GM20431 (cell line): ENCODE measurements around the gene ZDHHC19.
"Not testable (repeated sequence)": the region's sequence is repeated elsewhere in the genome, so short reads cannot be mapped to it uniquely, and the experiment has no call there.

Source experiments
- in situ Hi-C: fragments of 300-500 bp; cut with MseI, MboI; formaldehyde crosslinking; loops from one replicate; pipeline ENCODE4 v1.15.0; 2020; ENCODE audit warnings: low sequenced_read_pairs; ENCODE audit not compliant: unreplicated experiment

The ZDHHC19 gene

DNA sequence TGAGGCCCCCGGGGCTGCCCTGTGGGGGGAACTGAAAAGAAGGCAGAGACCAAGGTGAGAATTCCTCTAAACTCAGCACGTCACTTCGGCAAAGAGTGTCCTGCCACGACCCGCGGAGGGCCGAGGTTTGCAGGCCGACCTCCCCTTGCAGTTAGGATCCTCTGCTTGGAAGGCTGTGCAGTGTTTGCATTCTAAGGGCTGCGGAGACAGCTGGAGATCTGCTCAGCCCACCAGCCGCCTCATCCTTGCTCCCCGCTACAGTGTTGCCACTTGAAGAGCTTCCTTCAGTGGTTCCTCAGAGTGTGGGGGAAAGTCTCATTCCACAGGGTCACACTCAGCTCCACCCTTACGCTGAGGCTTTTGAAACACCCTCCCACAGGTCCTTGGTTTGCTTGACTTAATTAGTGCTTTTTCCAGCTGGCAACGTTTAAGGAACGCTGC is 15.9 kb upstream of the ZDHHC19 start:
- in situ Hi-C loops: no loop called here

GRCh38 chr3:196225763-196226364 is 14.7 kb upstream of the ZDHHC19 start:
- in situ Hi-C loops: no loop called here

GRCh38 chr3:196225086-196225485 is 13.9 kb upstream of the ZDHHC19 start:
- in situ Hi-C loops: no loop called here

DNA sequence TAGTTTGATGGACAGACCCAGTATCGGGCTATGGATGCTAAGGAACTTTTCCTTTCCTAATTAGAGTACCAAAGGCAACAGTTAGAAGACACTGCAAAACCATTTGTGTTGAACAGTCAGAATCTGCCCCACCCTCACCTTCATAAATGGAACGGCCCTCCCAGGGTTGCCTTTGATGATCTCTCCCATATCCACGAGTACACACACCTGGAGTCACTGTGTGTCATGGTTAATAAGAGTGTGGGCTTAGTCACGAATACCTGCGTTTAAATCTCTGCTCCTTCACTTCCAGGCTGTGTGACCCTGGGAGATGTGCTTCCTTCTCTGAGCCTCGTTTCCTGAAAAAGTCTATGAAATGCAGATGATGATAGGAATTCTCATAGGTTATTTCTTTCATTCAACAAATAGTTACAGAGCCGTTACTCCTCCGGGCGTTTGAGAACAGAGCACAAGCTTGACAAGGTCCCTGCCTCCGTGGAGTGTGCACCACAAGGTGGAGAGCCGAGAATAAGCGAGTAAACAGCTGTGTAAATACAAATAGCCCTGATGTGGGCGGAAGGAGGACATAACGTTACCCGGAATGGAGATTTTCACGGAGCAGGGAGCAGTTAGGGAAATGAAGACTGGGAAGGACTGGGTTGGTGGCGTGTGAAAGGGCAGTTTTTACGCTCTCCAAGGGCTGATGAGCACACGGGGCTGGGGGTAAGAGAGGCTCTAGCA is 11.8 kb upstream of the ZDHHC19 start:
- in situ Hi-C loops: no loop called here

- in situ Hi-C loops: no loop called here
Observed at GRCh38 chr3:196220991-196221390, 9.8 kb upstream of the ZDHHC19 start.

GRCh38 chr3:196220587-196220986 is 9.4 kb upstream of the ZDHHC19 start:
- in situ Hi-C loops: no loop called here

DNA sequence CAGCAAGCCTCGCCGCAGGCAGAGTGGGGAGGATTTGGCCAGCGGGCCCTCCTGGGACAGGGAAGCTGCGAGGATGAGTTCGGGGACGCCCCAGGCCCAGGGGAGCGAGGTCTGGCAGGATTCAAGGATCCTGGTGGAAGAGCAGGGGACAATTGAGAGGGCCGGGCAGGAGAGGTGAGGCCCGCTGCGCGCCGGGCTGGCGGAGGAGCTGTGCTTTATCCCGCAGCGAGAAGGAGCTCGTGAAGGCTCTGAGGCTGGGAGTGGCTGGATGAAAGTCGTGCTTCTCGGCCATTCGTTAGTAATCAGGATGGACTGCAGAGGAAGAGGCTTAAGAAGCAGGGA is 8.7 kb upstream of the ZDHHC19 start:
- in situ Hi-C loops: no loop called here

DNA sequence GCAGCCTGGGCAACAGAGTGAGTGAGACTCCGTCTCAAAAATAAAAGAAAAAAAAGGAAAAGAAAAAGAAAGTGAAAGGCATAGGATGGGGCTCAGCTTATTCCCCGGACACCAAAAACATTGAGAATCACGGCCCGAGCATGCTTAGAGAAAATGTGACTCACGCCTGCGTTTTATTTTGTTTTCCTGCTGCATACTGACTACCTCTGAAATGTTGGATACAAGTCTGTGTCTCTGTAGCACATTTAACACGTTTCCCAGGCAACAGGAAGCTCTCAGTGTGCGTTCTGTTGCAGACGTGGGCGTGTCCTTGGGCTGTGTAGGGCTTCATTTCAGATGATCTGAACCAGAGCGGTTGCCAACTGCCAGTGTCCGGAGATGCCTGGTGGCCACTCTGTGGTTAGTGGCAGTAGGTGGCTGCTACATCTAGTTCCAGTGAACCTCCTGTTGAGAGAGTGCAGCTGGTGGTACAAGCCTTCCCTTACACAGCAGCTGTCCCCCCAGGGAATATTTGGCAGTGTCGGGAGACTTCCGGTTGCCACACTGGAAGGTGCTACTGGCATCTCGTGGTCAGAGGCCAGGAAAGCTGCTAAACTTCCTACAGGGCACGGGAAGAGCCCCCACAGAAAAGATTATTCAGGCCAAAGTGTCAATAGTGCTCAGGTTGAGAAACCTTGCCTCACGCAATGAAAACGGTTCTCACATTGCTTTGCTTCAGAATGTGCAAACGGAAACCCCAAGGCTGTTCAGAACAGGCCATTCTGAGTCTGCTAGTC is 8.2 kb upstream of the ZDHHC19 start:
- in situ Hi-C loops: no loop called here

DNA sequence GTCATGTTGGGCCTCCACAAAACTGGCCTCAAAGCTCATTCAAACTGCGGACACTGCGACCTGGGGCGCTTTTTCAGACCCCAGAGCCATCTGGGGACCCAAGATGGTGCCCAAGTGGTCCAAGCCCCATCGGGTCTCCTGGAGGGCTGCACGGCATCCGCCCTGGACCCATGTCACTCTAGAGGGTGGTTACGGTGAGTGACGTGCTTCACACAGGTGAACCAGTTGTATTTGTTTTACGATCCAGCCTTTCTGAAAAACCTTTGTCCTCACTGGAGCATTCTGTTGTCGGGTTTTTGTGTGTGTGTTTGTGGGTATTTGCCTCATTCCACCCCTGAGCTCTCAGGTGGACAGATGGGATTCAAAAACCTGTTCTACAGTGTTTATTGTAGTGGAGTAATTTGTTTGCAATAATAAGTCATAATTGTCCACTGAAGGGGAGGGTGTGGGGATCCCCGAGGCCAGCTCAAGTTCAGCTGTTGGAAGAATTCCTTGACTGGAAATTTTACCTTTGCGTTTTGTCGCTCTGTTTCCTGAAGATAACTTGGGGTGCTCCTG is 7.0 kb upstream of the ZDHHC19 start:
- in situ Hi-C loops: no loop called here

DNA sequence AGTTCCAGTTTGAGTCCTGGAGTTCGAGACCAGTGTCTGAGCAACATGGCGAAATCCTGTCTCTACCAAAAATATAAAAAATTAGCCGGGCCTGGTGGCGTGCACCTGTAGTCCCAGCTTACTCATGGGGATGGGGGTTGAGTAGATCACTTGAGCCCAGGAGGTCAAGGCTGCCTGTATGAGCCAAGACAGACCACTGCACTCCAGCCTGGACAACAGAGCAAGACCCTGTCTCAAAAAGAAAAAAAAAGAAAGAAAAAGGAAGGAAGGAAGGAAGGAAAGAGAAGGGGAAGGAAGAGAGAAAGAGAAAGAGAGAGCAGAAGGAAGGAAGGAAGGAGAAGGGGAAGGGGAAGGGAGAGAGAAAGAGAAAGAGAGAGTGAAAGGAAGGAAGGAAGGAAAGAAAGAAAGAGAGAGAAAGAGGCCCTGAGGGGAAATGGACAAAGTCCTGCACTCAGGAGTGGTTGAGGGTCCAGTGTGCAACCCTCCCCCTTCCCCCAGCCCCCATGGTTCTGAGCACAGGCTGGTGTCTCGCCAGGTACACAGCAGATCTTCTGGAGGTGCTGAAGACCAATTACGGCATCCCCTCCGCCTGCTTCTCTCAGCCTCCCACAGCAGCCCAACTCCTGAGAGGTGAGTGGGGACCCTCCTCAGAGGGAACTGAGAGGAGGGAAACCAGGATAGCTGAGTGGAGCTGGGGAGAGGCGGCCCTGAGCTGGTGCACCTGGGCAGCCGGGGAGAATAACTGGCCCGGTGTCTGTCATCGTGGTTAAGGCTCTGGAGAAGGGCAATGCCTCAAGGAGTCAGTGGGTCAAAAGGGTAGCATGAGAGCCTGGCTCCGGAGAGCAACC is 6.3 kb upstream of the ZDHHC19 start:
- in situ Hi-C loops: no loop called here

DNA sequence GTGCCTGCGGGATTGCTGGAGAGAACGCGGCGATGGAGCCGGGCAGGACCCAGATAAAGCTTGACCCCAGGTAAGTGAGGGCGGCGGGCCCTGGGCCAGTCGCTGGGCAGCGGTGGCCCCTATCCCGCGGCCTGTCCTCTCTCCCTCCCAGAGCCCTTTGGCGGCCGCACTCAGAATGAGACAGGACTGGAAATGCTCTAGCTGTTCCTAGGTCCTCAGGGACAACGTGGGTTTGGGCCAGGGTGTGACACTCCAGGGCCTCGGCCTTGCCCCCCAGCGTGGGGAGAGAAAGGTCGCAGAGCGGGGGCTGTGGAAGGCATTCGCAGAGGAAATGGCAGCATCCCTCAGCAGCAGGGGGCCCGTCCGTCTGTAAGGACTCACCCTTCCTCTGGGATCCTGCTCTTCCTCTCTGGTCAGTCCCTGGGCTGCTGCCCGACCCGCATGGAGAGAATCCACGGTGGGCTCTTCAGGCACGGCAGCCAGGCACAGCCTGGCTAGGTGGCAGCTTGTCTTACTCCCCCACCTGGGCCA is 5.5 kb upstream of the ZDHHC19 start:
- in situ Hi-C loops: no loop called here

- in situ Hi-C loops: no loop called here
Observed at GRCh38 chr3:196216089-196216564, 4.9 kb upstream of the ZDHHC19 start, which contains the start of gene SLC51A. SLC51A (plus strand) TSS chr3:196216534; CDS start chr3:196216713, 179 bp downstream.

DNA sequence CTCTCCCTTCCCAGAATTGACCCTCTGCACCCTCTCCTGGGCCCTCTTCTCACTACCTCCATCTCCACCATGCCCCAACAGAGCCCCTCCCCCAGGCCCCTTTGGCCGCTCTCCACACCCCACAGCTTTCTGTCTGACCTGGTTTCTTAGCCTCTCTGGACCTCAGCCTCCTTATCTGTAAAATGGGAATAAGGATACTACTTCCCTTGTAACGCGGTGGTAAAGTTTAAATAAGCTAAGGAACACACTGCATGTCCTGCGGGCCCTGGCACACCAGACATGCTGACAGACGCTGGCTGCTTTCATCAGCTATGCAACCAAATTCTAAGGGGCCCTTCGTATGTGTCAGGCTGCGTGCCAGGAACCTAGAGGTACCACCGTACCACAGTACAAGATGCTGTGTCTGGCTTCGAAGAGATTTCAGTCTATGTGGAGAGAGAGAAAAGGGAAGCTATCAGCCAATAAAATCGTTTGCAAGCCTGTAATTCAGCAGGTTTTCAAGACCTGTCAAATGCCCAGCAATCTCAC is 4.4 kb upstream of the ZDHHC19 start:
- in situ Hi-C loops: no loop called here

GRCh38 chr3:196214783-196215441 is 3.7 kb upstream of the ZDHHC19 start:
- in situ Hi-C loops: no loop called here

- in situ Hi-C loops: not testable (repeated sequence)
Observed at GRCh38 chr3:196209944-196210672, 1.1 kb downstream of the ZDHHC19 start.

DNA sequence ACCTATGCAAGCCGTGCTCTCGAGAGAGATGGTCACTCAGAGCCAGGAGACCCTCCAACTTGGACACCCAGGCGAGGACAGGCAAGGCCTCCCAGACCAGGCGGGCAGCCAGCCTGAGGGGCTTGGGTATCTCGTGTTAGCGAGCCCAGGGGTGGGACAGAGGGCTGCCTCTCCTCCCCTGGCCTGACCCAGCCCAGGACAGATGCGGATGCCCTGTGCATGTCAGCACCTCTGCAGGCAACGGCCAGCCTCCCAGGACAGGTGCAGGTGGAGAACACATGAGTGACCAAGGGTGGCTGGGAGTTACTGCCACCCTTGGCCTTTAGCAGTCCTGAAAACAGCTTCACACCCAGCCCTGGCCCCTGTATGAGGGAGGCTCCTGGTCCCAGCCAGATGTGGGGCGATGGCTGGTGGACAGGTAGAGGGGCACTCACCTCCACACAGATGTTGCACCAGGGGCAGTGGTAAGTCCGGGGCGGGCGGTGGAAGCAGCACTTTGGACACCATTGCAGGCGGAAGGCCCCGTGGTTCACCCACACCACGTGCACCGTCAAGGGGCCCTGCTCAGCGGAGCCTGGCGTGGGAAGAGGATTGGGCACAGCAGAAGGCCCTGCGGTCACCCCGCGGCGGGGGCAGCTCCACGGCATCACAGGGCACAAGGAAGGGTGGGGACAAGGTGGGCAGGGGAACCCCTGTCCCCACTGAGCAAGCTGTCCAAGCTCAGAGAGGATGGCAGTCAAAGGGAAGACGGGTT is 2.1 kb downstream of the ZDHHC19 start:
- in situ Hi-C loops: no loop called here

GRCh38 chr3:196207833-196208607 is 3.2 kb downstream of the ZDHHC19 start:
- in situ Hi-C loops: no loop called here
